ENCODE results near the gene PPP2R5B. TPM values are rescaled to one million over a fixed set of nuclear protein-coding genes. Genes with fewer than 3 reads are reported as not detected.

Gene PPP2R5B
- total RNA-seq, 1 experiment from 2014 or later, result 14.0 TPM

DNA sequence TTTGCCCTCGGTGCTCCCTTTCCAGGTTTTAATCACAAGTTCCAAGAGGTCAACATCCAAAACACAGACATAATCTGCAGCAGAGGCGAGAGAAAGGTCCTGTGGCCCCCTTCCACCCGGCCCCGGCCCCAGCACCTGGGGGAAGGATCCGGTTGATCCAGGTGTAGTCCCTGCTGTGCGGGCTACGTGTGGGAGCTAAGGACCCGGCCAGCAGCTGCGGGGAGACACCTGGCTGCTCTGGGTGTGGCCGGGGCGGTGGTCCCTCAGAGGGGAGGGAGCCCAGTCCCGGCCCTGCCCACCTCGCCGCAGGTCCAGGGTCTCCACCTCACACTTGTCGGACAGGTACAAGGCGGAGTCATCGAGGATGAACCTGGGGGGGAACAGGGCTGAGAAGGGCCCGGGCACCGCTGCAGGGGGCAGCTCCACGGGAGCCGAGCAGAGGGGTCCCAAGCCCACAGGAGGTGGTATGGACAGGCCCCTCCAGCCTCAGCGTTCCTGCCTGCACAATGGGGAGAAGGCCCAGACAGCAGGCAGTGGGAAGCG lies 21.1 kb upstream of the PPP2R5B start:
- H3K27ac ChIP-seq (ENCODE audit: low read length), result no peak overlapping the region
- ChIA-PET CTCF (no interaction called here), POLR2A (no interaction called here)
- TF ChIP-seq SIN3A (IDR thresholded peaks at IDR 0.05; ENCODE audit: borderline replicate concordance, insufficient read depth, low read depth, low read length) (no peak), POLR2AphosphoS5 (IDR thresholded peaks at IDR 0.05; ENCODE audit: low read depth, low read length) (no peak), TCF7L2 (IDR thresholded peaks at IDR 0.05; ENCODE audit: low read depth, low read length) (no peak)
- TF ChIP-seq, protein P1, sequence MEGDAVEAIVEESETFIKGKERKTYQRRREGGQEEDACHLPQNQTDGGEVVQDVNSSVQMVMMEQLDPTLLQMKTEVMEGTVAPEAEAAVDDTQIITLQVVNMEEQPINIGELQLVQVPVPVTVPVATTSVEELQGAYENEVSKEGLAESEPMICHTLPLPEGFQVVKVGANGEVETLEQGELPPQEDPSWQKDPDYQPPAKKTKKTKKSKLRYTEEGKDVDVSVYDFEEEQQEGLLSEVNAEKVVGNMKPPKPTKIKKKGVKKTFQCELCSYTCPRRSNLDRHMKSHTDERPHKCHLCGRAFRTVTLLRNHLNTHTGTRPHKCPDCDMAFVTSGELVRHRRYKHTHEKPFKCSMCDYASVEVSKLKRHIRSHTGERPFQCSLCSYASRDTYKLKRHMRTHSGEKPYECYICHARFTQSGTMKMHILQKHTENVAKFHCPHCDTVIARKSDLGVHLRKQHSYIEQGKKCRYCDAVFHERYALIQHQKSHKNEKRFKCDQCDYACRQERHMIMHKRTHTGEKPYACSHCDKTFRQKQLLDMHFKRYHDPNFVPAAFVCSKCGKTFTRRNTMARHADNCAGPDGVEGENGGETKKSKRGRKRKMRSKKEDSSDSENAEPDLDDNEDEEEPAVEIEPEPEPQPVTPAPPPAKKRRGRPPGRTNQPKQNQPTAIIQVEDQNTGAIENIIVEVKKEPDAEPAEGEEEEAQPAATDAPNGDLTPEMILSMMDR (IDR thresholded peaks at IDR 0.05), result no peak
- no TSS peak for BruUV-seq (replicated peaks)
- H3K36me3 ChIP-seq (ENCODE audit: control insufficient read depth, insufficient read depth, low read length), result peaks cover 2% of the 10 kb centered on the region; the same call in 1 of the 2 replicates
- in situ Hi-C loops (cut with HindIII; ENCODE audit: low pct_unique_long_range_greater_than_20kb, low sequenced_read_pairs) (no loop called here), intact Hi-C loops (cut with micrococcal nuclease; ENCODE audit: unreplicated experiment) (no loop called here)
- peaks cover 7% of the 10 kb centered on the region for H3K4me1 ChIP-seq (ENCODE audit: control insufficient read depth, insufficient read depth, low read length)
- no peak overlapping the region for H3K4me3 ChIP-seq (ENCODE audit: low read depth in 2 of 2, low read length in 2 of 2)
- no peaks in the 10 kb centered on the region for H3K9me3 ChIP-seq (ENCODE audit: control insufficient read depth, insufficient read depth, low read depth, low read length)
- DNase-seq (ENCODE audit: low read depth, low spot score) (no peak), ATAC-seq (no peak)
- no peaks in the 10 kb centered on the region for H3K27me3 ChIP-seq (ENCODE audit: control insufficient read depth, insufficient read depth, low read length)

DNA sequence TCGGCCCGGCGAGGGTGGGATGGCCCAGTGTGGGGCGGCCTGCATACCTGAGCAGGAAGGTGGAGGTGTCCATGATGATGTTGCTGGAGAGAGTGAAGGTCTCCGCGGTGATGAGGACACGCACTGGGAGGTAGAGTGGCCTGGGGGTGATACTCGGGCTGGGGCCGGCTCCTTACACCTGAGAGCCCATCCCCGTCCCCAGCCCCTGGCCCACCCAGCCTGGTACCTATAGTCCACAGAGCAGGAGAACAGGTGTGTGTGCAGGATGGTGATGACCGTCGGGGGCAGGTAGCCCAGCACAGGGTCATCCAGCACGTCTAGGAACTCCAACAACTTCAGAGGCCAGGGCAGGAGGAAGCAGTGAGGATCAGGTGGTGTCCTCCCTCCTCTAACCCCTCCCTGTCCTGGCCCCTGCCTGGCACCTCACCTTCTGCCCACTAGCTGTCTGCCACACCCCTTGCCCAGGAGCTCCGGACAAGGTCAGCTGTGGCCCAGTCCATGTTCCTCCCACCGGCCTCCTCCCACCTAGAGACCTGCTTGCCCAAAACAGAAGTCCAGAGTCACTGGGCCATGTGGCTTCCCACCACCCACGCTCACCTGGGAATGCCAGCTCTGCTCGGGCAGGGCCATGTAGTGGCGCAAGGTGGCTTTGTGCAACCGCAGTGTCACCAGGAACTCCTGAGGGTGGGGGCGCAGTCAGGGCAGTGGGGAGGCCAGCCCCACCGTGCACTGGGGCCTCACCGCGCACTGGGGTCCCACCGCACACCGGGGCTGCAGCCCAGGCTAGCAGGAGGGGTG lies 18.8 kb upstream of the PPP2R5B start:
- DNase-seq (ENCODE audit: low read depth, low spot score) (no peak), ATAC-seq (no peak)
- ChIA-PET POLR2A (no interaction called here), CTCF (no interaction called here)
- no TSS peak for BruUV-seq (replicated peaks)
- Histone ChIP-seq H3K4me3 (ENCODE audit: low read depth in 2 of 2, low read length in 2 of 2) (no peak overlapping the region), H3K9me3 (ENCODE audit: control insufficient read depth, insufficient read depth, low read depth, low read length) (no peaks in the 10 kb centered on the region), H3K27ac (ENCODE audit: low read length) (no peak overlapping the region), H3K4me1 (ENCODE audit: control insufficient read depth, insufficient read depth, low read length) (no peaks in the 10 kb centered on the region), H3K27me3 (ENCODE audit: control insufficient read depth, insufficient read depth, low read length) (no peaks in the 10 kb centered on the region), H3K36me3 (ENCODE audit: control insufficient read depth, insufficient read depth, low read length) (peaks cover 2% of the 10 kb centered on the region; the same call in 1 of the 2 replicates)
- no peak for TF ChIP-seq POLR2AphosphoS5 (IDR thresholded peaks at IDR 0.05; ENCODE audit: low read depth, low read length)
- TF ChIP-seq, protein P2, sequence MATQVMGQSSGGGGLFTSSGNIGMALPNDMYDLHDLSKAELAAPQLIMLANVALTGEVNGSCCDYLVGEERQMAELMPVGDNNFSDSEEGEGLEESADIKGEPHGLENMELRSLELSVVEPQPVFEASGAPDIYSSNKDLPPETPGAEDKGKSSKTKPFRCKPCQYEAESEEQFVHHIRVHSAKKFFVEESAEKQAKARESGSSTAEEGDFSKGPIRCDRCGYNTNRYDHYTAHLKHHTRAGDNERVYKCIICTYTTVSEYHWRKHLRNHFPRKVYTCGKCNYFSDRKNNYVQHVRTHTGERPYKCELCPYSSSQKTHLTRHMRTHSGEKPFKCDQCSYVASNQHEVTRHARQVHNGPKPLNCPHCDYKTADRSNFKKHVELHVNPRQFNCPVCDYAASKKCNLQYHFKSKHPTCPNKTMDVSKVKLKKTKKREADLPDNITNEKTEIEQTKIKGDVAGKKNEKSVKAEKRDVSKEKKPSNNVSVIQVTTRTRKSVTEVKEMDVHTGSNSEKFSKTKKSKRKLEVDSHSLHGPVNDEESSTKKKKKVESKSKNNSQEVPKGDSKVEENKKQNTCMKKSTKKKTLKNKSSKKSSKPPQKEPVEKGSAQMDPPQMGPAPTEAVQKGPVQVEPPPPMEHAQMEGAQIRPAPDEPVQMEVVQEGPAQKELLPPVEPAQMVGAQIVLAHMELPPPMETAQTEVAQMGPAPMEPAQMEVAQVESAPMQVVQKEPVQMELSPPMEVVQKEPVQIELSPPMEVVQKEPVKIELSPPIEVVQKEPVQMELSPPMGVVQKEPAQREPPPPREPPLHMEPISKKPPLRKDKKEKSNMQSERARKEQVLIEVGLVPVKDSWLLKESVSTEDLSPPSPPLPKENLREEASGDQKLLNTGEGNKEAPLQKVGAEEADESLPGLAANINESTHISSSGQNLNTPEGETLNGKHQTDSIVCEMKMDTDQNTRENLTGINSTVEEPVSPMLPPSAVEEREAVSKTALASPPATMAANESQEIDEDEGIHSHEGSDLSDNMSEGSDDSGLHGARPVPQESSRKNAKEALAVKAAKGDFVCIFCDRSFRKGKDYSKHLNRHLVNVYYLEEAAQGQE (IDR thresholded peaks at IDR 0.05; ENCODE audit: insufficient read depth in 1 of 2, low read depth in 2 of 2, low read length in 1 of 2), result no peak
- TF ChIP-seq, protein P1 (IDR thresholded peaks at IDR 0.05), result no peak
- TF ChIP-seq SIN3A (IDR thresholded peaks at IDR 0.05; ENCODE audit: borderline replicate concordance, insufficient read depth, low read depth, low read length), result no peak
- TF ChIP-seq TCF7L2 (IDR thresholded peaks at IDR 0.05; ENCODE audit: low read depth, low read length), result no peak
- in situ Hi-C loops (cut with HindIII; ENCODE audit: low pct_unique_long_range_greater_than_20kb, low sequenced_read_pairs) (no loop called here), intact Hi-C loops (cut with micrococcal nuclease; ENCODE audit: unreplicated experiment) (no loop called here)

Data from Panc1 (cell line).